Occipital lobe (tissue), 2 donors: ENCODE data around the gene TM4SF1. TPM values are rescaled to one million over a fixed set of nuclear protein-coding genes. Genes with fewer than 3 reads are reported as not detected.

ENCODE experiments used
- DNase-seq: peaks from one replicate; lab custom pipeline; 2025; lab: John Stamatoyannopoulos, UW
- total RNA-seq: library from RNA; depleted of rRNA; stranded (reverse); fragments of >200 nt; gene quantifications from one replicate; pipeline ENCODE4 v1.2.3, GENCODE V29; 2014

Gene TM4SF1
- total RNA-seq: 18.2 TPM

DNA sequence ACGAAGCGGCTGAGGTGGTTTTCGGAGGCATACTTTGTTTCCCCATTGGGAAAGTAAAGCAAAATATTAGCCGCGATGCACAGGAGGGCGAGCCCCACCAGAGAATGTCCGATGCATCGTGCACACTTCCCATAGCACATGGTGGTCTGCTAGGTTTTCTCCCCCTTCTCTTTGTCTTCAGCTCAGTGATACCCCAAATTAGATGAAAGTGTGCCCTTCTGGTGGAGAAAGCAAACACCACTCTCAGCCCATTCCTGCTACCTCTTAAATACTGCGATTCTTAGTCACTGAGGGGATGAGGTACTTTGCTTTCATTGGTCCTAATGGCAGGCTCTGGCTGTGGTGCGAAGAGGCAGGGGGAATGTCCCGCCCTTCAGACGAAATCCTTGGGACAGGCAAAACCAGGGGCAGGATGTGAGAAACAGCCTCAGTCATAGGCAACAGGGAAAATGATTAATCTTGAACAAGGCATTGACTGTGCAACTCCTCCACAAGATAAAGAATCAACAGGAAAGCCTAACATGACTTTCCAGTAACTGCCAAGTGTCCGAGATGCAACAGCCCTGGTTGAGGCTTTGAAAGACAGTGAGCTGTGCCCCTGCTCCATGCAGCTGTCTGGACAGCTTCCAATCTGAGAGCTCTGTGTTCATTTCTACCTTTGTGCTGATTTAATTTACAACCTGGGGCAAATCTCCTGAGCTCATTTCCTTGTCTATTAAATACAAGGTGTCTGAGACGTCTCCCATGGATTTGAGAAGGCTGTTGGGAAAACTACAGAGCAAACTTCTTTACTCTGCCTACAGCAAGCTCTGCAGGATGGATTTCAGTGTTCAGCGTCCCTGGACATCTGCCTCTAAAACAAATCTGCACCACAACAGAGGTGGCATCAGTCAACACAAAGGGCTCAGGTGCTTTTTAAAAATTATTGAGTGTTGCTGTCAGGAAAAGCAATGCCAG is at the start of gene TM4SF1:
Gene TM4SF1, minus strand, starts transcription at position 242 of the 957 bp plus-strand sequence. Its CDS starts 102 bp downstream, at position 140.
- no peak for DNase-seq

GRCh38 chr3:149426325-149426724 is 48.9 kb upstream of the TM4SF1 start:
- no peak for DNase-seq

DNA sequence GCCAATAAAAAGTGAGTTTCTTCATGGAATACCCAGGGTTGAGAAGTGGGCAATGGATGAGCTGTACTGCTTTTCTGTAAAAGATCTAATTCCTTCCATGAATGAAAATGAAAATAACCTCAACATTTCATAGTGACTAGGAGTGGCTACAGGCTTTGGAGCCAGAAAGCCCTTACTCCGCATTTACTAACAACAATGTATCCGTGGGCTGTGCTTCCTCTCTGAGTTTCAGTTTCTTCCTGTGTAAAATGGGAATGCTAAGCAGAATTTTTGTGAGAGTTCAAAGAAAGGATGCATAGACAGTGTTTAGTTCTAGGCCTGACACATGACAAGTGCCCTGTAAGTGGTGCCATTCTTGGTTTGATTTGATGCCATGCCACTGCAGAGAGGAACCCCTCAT is 47.5 kb upstream of the TM4SF1 start:
- no peak for DNase-seq

GRCh38 chr3:149421764-149422163 is 44.3 kb upstream of the TM4SF1 start:
- no peak for DNase-seq

DNA sequence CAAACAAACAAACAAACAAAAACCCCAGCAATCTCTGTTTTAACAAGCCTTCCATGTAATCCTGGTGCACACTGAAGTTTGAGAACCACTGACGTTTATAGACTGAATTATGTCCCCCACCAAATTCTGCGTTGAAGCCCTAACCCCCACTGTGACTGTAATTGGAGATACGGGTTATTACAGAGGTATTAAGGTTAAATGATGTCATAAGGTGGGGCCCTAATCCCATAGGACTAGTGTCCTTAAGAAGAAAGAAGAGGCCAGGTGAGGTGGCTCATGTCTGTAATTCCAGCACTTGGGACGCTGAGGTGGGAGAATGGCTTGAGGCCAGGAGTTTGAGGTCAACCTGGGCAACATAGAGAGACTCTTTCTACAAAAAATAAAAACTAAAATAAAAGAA is 42.4 kb upstream of the TM4SF1 start:
- DNase-seq: no peak

DNA sequence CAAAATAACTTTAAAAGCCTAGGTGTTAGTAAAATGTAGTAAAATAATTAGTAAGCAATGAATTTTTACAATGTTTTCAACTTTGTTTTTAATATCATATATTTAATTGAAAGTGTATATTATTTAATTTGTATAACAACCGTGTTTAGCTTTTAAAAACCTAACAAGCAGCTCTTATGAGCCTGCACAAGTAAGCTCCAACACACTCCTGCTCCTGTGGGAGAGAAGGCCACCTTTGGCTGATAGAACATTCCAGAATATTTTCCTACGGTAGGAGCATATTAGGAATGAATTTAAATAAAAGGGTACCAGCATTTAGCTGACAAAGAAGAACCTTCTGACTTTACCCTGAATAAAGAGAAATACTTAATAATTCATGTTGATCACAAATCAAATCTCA is 40.3 kb upstream of the TM4SF1 start:
- DNase-seq: no peak

- no peak for DNase-seq
Observed at GRCh38 chr3:149417174-149417573, 39.7 kb upstream of the TM4SF1 start.

DNA sequence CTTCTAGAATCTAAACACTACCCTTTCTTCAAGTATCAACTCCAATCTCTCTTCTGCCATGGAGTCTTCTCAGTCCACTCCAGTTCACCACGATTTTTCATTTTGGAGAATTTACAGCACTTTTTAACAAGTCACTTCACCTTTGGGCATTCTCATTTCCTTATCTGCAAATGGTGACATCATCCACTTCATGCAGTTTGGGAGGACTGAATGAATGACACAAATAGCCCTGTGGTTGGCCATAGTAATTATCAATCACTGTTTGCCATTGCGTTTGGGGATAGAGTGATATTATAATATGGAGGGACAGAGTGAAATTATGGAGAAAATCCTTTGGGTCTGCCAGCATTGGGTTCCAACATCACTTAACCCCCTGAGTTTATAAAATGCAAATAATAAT is 38.0 kb upstream of the TM4SF1 start:
- no peak for DNase-seq

DNA sequence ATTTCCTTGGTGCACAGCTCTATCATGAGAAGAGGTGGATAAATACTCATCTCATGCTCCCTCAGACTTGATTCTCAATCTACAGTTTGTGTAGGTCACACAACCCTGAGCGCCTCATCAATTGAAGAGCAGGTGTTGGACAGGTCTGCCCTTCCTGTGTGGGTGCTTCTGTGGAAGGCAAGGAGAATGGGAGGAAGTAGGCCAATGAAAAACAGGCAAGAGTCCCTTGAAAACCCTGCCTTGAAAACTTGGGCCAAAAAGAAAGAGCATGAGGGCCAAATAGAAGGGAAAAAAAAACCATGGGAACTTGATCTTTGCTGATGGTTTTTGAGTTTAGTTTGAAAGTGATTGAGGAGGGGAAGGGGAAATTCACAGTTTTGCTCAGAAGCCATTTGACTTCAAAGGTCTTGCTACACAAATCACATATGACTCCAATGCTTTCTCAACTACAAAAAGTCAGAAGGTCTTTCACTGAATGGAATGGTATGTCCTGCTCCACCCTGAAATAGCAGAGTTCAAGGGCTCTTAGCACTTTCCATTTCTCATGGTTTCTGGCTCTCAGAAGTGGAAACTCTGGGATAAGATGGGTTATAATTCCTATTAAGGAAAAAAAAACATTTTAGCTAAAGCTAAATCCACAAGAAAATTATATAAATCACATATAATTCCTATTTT is 37.2 kb upstream of the TM4SF1 start:
- DNase-seq: no peak

- no peak for DNase-seq
Observed at GRCh38 chr3:149411583-149411982, 34.1 kb upstream of the TM4SF1 start.

- DNase-seq: no peak
Observed at GRCh38 chr3:149409351-149409750, 31.9 kb upstream of the TM4SF1 start.

- no peak for DNase-seq
Observed at GRCh38 chr3:149407898-149408297, 30.4 kb upstream of the TM4SF1 start.

- DNase-seq: no peak
Observed at GRCh38 chr3:149406244-149406752, 28.8 kb upstream of the TM4SF1 start.

GRCh38 chr3:149403443-149403842 is 26.0 kb upstream of the TM4SF1 start:
- DNase-seq: no peak

DNA sequence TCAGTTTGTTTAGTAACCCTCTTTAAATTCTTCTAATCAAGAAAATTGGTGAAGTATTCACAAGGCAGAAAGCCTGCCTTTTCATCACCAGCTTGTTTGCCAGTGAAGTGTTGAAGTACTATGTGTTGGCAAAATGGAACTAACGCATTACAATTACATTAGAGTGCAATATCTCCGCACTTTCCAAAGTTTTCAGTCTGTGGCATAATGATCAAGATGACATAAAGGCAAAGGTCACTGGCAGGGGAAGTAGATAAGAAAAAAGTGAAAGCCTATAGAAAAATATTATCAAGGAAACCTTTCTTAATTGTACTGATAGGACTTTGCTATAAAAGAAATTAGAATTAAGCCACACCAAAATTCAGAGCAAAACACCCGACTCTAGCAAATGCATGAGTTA is 25.0 kb upstream of the TM4SF1 start:
- DNase-seq: no peak

DNA sequence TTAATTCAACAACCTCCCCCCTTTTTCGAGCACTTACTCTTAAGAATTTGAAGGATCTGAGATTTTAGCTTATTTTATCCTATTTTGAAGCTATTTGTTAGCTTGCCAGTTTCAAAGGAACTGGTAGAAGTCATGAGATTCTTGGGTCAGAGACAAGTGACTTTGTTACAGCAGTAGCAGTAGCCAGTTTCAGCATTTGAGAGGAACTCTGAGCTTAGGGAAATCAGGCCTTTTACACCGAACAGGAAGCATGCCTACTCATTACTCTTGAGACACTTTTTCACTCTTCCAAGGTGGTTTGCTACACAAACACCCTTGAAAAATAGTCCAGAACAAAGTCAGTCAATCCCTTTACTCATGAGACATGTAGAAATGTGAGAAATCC is 24.5 kb upstream of the TM4SF1 start:
- no peak for DNase-seq

- no peak for DNase-seq
Observed at GRCh38 chr3:149401212-149401925, 23.9 kb upstream of the TM4SF1 start.

DNA sequence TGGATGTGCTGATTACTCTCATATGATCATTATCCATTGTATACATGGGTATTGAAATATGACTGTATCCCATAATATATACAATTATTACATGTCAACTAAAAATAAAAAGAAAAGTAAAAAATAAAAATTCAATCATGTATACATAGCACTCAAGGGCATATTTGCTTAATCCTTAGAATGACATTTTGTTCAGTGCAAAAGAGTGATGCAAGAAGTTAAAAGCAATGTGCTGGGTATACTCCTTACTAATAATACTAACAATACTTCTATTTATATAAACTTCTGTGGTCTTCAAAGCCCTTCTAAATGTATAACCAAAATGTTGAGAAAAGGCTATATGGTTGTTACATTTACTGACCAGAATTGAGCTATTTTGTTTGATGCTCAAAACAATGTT is 23.2 kb upstream of the TM4SF1 start:
- DNase-seq: no peak

GRCh38 chr3:149398296-149398695 is 20.8 kb upstream of the TM4SF1 start:
- no peak for DNase-seq

GRCh38 chr3:149397528-149397927 is 20.1 kb upstream of the TM4SF1 start:
- no peak for DNase-seq

- no peak for DNase-seq
Observed at GRCh38 chr3:149396476-149396875, 19.0 kb upstream of the TM4SF1 start.
